NT2/D1 (cell line): ENCODE data around the gene CACNB2.

ENCODE experiments used
- DNase-seq: peaks from one replicate; pipeline ENCODE4 v3.0.0-alpha.2; 2011; ENCODE audit warnings: low read depth, low spot score
- H3K27me3 ChIP-seq: 2 replicates; pipeline ENCODE4 v1.6.0; 2011; ENCODE audit warnings: mild to moderate bottlenecking; ENCODE audit not compliant: insufficient read length, insufficient read depth
- H3K36me3 ChIP-seq: 2 replicates; pipeline ENCODE4 v1.6.1; 2011; ENCODE audit warnings: mild to moderate bottlenecking, low read length, mixed read lengths; ENCODE audit not compliant: insufficient read depth, insufficient read length
- H3K4me1 ChIP-seq: 2 replicates; pipeline ENCODE4 v1.5.1; 2011; ENCODE audit not compliant: insufficient read depth, insufficient read length
- H3K4me3 ChIP-seq: 2 replicates; pipeline ENCODE4 v1.5.1; 2011; ENCODE audit warnings: low read depth; ENCODE audit not compliant: insufficient read length
- H3K9ac ChIP-seq: 2 replicates; pipeline ENCODE4 v1.6.0; 2011; ENCODE audit warnings: low read depth; ENCODE audit not compliant: insufficient read length
- H3K9me3 ChIP-seq: 2 replicates; pipeline ENCODE4 v1.5.1; 2011; ENCODE audit warnings: mild to moderate bottlenecking, low read length; ENCODE audit not compliant: insufficient read depth
- SUZ12 ChIP-seq: IDR thresholded peaks from 2 replicates; pipeline ENCODE4 v1.6.1; 2011; ENCODE audit not compliant: insufficient read length, insufficient read depth; ENCODE audit errors: extremely low read depth
- YY1 ChIP-seq: IDR thresholded peaks from 2 replicates; pipeline ENCODE4 v1.6.1; 2011; ENCODE audit not compliant: insufficient read length, insufficient read depth
- ZNF274 ChIP-seq: IDR thresholded peaks from 2 replicates; pipeline ENCODE4 v1.6.1; 2011; ENCODE audit warnings: mild to moderate bottlenecking, low read depth, low read length

The CACNB2 gene

DNA sequence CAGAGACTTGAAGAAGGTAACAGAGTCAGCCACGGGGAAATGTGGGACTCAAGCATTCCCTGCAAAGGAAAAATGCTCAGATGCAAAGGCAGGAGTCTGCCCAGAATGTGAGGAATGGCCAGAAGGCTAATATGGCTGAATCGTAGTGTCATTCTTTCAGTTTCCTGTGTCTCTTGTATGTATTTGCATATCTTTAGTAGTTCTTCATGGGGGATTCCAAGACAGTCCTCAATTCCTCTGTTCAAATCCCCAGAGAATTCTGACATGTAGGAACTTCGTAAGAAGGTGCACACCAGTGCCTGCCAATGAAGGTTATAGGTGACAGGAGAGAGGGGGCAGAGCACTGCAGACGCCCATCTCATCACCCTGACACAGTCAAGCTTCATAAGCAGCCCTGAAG is 154.4 kb downstream of the CACNB2 start:
- TF ChIP-seq YY1 (no peak), ZNF274 (no peak), SUZ12 (no peak)
- Histone ChIP-seq H3K36me3 (no peaks in the 10 kb centered on the region), H3K9me3 (no peaks in the 10 kb centered on the region), H3K9ac (no peak overlapping the region), H3K4me3 (no peak overlapping the region), H3K4me1 (no peaks in the 10 kb centered on the region), H3K27me3 (no peaks in the 10 kb centered on the region)
- no peak for DNase-seq

DNA sequence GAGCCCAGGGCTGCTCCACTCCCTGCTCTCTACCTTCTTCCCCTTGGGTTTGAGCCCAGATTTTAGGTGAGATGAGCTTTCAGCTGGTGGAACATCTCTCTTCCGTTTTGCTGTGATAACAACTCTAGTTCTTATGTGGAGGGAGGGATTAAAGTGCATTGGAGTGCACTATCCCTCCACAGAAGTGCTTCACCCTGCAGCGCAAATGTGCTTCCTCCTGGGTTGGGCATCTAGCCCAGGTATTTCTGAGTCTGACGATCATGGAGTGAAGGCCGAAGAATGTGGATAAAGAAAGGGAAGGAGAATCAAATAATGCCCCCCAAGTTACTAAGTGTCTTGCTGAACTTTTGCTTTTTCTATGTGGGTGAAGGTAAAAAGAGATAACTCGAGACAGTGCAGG is 157.4 kb downstream of the CACNB2 start:
- Histone ChIP-seq H3K9ac (no peak overlapping the region), H3K4me1 (no peaks in the 10 kb centered on the region)

DNA sequence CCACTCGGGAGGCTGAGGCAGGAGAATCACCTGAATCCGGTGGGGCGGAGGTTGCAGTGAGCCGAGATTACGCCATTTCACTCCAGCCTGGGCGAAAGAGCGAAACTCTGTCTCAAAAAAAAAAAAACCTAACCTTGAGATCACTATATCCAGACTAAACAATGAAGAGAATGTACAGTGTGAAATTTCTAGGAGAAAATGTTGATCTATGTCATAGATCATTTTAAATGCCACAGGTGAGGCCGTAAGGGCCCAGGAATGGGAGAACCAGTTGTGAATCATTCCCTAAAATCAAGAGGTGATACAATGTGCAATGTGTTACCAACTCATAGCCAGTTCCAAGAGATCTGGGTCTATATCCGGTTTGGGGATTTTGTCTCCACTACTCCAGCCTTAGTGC is 158.0 kb downstream of the CACNB2 start:
- DNase-seq = no peak
- no peaks in the 10 kb centered on the region for H3K4me1 ChIP-seq
- no peaks in the 10 kb centered on the region for H3K36me3 ChIP-seq
- no peak for TF ChIP-seq SUZ12
- no peak for TF ChIP-seq YY1
- TF ChIP-seq ZNF274 = no peak
- no peaks in the 10 kb centered on the region for H3K9me3 ChIP-seq
- H3K27me3 ChIP-seq = no peaks in the 10 kb centered on the region
- no peak overlapping the region for H3K9ac ChIP-seq
- no peak overlapping the region for H3K4me3 ChIP-seq

More for the DNA sequence above, 157.4 kb downstream of the CACNB2 start:
- TF ChIP-seq YY1 (no peak), SUZ12 (no peak), ZNF274 (no peak)
- Histone ChIP-seq H3K27me3 (no peaks in the 10 kb centered on the region), H3K9me3 (no peaks in the 10 kb centered on the region), H3K36me3 (no peaks in the 10 kb centered on the region), H3K4me3 (no peak overlapping the region)
- DNase-seq = no peak

DNA sequence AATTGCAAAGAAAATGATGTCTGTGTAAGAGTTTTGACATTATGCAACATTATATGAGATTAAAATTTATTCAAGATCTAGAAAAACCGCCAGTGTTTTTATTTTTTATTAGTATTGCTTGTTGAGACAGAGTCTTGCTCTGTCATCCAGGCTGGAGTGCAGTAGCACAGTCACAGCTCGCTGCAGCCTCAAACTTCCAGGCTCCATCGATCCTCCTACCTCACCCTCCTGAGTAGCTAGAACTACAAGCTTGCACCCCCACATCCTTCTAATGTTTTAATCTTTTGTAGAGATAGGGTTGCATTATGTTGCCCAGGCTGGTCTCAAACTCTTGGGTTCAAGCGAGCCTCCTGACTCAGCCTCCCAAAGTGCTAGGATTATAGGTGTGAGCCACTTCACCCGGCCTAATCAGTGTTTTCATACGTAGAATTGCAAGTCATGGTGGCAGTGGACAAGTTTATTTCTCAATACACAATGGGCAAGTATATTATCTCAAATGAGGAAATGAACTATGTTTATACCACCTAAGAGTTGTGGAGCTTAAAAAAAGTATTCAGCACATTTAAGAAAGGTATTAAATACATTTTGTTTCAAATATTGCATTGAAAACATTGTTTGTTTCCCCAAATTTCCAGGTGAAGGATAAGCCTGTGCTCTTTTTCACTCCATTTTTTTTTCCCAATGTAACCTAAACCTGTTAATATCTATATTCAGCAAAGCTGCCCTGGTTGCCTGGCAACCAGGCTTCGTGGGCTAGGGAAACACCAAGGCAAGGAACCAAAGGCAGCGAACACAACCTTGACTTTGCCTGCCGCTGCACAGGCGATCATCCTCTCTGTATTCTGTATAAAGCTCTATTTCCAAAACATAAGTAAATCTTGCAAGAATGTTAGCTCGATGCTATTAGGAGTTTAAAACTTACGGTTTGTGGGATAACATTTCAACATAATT is 163.9 kb downstream of the CACNB2 start:
- no peaks in the 10 kb centered on the region for H3K27me3 ChIP-seq
- H3K9ac ChIP-seq = no peak overlapping the region
- TF ChIP-seq ZNF274 = no peak
- no peak for TF ChIP-seq YY1
- no peak for TF ChIP-seq SUZ12
- H3K4me1 ChIP-seq = no peaks in the 10 kb centered on the region
- no peak for DNase-seq
- H3K36me3 ChIP-seq = no peaks in the 10 kb centered on the region
- no peaks in the 10 kb centered on the region for H3K9me3 ChIP-seq
- no peak overlapping the region for H3K4me3 ChIP-seq

- no peak for DNase-seq
- no peak overlapping the region for H3K9ac ChIP-seq
- H3K9me3 ChIP-seq = no peaks in the 10 kb centered on the region
- TF ChIP-seq YY1 = no peak
- no peak for TF ChIP-seq SUZ12
- TF ChIP-seq ZNF274 = no peak
- no peaks in the 10 kb centered on the region for H3K27me3 ChIP-seq
- no peaks in the 10 kb centered on the region for H3K36me3 ChIP-seq
- H3K4me3 ChIP-seq = no peak overlapping the region
- no peaks in the 10 kb centered on the region for H3K4me1 ChIP-seq
Observed at GRCh38 chr10:18306031-18306430, 165.8 kb downstream of the CACNB2 start.

DNA sequence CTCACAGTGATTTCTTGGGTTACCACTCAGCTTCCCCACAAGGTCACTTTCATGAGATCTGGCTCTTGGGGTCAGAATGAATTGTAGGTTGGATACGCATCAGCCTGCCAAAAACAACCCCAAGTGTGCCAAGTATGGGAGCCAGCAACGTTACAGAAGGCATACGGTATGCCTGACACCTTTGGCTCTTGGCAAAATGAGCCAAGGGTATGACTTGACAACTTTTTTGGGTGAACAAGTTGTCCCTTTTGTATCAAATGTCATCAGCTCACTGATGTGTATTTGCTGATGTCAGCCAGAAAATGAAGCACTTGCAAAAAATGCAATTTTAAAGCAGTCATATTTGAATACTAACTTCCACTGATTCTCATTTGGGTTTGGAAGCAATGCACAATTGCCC is 168.4 kb downstream of the CACNB2 start:
- Histone ChIP-seq H3K4me1 (no peaks in the 10 kb centered on the region), H3K9ac (no peak overlapping the region), H3K9me3 (no peaks in the 10 kb centered on the region), H3K36me3 (no peaks in the 10 kb centered on the region), H3K27me3 (no peaks in the 10 kb centered on the region), H3K4me3 (no peak overlapping the region)
- TF ChIP-seq YY1 (no peak), SUZ12 (no peak), ZNF274 (no peak)
- DNase-seq = no peak

DNA sequence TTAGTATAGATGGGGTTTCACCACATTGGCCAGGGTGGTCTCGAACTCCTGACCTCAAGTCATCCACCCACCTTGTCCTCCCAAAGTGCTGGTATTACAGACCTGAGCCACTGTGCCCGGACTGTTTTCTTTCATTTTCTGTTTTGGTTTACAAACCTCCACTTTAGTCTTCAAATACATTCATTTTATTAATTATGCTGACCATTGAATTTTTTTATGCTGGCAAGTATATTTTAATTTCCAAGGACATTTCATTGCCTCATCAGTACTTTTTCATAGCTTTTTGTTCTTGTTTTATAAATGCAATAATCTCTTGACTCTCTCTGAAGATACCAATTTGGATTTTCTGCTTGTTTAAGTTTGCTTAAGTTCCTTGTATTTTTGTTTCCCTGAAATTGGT is 170.5 kb downstream of the CACNB2 start:
- H3K4me1 ChIP-seq = no peaks in the 10 kb centered on the region
- no peak overlapping the region for H3K4me3 ChIP-seq
- TF ChIP-seq YY1 (no peak), SUZ12 (no peak), ZNF274 (no peak)
- no peaks in the 10 kb centered on the region for H3K9me3 ChIP-seq
- no peak for DNase-seq
- H3K36me3 ChIP-seq = no peaks in the 10 kb centered on the region
- H3K9ac ChIP-seq = no peak overlapping the region
- H3K27me3 ChIP-seq = no peaks in the 10 kb centered on the region
